Measurements from ENCODE around the gene PARD6G.

PARD6G gene

DNA sequence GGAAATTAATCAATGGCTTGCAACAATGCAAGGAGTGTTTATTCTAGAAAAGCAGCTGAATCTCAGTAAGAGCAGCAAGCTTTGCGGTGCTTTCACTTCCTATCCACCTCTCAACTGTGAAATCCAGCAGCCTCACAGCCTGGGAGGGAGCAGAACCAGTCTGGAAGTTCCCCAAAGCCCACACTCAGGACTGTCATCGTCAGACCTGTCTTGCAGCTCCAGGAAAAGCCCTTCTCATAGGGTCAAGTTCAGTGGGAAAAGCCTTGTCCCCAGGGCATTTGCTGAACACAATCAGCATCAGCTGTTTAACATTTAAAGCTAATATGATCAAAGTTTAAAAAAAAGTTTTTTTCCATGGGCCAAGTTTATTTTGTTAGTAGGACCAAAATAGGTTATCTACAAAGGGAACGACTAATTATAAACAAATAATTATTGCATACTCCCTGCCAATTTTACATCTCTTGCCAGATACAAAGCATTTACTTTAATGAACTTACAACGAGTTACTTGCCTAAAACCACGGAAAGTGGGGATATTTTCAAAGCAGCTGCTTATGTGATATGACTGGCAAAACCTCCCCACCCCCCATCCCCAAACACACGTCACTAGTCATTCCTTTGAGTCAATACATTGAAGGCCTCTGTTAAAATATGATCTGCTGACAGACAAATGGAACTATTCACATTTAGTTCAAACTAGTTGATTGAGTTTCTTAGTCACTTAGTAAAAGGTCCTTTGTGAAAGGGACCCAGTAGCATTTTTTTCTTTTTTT, 36.8 kb downstream of the PARD6G start:
- no peak for DNase-seq (ENCODE audit: low read depth in 2 of 2)

DNA sequence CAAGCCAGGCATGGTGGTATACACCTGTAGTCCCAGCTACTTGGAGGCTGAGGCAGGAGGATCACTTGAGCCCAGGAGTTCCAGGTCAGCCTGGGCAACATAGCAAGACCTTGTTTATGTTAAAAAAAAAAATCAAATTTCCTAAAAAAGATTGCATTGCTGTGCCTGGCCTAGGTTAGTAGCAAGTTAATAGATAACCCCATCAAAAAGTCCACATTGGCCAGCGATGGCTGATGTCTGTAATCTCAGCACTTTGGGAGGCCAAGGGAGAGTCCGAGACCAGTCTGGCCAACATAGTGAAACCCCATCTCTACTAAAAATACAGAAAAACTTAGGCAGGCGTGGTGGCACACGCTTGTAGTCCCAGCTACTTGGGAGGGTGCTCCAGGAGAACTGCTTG, 38.7 kb downstream of the PARD6G start:
- DNase-seq (ENCODE audit: low read depth in 2 of 2), result no peak

DNA sequence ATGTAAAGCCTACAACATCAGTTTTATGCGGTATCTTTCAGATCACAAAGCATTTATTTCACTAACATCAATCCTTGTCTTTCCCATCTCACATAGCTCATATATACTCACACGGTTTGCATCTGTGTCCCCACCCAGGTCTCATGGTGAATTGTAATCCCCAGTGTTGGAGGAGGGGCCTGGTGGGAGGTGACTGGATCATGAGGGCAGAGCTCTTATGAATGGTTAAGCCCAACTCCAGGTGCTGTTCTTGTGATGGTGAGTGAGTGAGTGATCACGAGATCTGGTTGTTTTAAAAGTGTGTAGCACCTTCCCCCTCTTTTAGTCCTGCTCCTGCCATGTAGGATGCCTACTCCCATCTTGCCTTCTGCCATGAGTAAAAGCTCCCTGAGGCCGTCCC, 42.0 kb downstream of the PARD6G start:
- DNase-seq (ENCODE audit: low read depth in 2 of 2), result no peak

DNA sequence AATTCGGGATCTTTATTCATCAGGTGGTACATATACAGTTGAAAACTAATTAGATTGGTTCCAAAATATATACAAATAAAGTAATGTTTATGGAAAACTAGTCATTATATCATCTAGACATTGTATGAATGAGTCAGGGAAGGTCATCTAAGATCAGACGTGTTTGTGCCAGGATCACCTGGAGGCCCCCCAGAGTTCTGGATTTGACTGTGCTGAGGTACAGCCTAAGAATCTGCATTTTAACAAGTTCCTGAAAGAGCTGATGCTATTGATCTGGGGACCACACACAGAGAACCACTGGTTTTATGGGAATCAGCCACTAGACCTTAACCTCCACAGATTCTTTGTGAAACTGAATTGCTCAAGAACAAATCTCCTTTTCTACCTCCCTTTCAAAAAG, 43.2 kb downstream of the PARD6G start:
- DNase-seq (ENCODE audit: low read depth in 2 of 2), result peak in 1 of 2 donors; percentile 10

DNA sequence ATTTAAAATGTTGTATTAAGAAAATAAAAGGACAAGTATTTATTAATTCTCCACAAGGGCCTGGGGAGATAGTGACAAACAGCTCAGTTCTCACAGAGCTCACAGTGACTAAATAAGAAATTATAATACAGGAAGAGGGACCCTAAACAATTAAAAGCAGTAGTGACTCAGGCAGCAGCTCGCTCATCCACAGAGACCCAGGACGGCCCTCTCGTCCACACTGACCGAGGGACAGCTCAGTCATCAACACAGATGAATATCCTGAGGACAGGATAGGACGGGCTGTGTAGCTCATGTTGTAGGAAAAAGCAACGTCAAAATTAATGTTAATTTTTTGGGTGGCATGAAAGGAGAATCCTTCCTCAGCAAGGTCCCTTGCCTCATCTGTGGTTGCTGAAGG, 44.1 kb downstream of the PARD6G start:
- DNase-seq (ENCODE audit: low read depth in 2 of 2), result no peak

DNA sequence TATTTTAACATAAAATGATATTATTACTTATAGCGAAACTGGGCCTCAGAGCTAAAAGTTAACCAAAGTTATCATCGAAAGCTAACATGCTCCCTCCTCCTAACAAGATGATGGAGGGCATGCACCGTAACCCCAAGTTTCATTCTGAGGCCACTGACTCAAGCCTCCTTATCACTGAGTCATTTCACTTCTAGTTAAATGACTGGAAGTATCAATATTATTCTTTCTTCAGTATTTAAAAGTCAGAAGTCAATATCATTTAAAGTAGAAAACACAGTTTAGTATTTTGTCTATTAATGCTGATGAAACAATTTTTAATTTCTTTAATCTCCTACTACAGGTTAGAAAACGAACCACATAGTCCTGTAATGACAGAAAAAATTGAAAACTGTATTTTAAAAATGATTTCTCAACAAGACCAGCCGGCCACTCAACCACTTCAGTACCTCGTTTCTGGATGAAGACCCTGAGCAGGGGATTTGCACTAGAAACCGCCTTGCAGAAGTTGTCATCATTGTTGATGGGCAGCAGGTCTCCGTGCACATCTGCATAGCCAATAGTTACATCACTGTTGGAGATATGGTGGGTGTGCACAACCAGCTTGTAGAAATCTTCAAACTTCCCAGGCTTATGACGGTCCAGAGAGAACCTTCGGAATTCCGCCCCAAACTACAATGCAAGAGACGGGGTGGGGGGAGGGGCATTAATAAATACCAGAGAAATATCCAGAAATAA, 44.9 kb downstream of the PARD6G start:
- peak in 1 of 2 donors; percentile 34 for DNase-seq (ENCODE audit: low read depth in 2 of 2)

DNA sequence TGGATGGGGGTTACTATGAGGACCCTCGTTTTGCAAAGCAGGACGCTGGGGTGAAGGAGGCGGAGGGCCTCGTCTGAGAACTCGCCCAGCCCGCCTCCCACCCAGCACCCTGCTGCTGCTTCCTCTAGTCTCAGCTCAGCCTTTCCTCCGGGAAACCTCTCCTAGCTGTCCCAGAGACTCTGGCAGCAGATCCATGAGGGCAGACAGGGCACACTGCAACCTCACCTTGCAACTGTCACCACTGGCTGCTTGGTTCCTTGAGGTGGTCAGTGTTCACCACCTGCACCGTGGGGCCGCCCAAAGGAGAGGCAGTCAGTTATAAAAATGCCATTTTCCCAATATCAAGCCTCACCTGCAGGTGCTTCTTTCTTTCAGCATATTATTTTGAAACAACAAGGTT, 45.6 kb downstream of the PARD6G start:
- no peak for DNase-seq (ENCODE audit: low read depth in 2 of 2)

DNA sequence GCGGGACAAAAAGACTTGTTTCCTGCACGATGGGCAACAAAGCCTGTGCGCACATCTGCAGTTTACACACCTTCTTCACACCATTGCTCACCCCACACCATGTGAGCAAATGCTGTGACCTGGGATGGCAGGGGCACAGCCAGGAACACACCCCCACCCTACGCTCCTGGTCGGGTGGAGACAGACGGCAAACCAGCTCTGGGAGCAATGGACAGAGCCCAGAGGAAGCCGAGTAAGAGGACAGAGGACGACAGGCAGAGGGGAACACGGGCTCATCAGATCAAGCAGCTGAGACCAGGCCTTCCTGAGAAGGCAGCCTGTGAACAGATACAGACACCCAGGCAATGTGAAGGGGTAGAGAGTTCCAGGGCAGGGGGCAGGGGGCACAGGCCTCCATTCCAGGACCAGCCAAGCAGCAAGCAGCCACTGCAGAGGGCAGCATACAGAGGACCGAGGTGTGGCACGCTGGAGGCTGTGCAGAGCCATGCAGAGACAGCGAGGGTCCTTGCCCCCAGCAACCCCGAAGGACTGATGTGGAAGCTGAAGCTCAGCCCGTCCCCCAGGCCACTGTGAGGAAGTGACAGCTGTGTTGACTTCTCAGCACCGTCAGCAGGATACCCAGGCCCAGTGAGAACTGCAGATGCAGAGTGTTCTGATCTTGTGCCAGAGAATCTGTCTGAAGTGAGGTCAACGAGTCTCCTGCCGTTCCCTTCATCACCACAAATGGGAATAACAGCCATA, 46.2 kb downstream of the PARD6G start:
- no peak for DNase-seq (ENCODE audit: low read depth in 2 of 2)

DNA sequence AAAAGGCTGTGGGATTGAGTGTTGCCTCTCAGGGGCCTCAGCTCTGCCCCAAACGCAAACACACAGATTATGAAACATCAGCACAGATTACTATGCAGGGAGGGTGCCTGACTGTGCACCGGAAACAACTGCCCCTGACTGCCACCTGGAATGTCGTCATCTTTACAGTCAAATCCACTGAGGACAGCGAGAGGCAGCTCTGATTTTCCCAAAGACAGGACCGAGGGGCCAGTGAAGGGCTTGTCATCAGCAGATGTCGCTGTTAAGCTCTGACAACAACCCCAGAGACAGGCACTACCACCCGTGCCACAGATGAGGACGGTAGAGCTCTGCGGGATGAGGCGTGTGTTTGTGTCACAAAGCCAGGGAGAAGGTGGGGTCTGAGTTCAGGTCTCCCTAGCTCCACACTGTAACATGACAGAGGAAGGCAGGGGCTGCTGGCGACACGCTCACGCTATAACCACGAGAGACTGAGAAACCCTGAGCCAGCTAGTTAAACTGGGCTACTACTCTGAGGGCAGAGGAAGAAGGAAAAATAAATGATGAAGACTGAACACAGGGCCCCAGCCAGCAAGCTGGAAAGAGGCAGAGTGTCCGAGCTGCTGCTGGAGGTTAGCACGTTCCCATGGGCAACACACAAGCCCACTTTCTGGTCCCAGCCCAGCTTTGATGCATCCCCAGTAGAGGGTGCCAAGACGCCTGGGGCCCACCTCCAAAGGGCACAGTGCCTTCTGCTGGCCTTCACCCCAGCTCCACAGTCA, 47.0 kb downstream of the PARD6G start:
- no peak for DNase-seq (ENCODE audit: low read depth in 2 of 2)

DNA sequence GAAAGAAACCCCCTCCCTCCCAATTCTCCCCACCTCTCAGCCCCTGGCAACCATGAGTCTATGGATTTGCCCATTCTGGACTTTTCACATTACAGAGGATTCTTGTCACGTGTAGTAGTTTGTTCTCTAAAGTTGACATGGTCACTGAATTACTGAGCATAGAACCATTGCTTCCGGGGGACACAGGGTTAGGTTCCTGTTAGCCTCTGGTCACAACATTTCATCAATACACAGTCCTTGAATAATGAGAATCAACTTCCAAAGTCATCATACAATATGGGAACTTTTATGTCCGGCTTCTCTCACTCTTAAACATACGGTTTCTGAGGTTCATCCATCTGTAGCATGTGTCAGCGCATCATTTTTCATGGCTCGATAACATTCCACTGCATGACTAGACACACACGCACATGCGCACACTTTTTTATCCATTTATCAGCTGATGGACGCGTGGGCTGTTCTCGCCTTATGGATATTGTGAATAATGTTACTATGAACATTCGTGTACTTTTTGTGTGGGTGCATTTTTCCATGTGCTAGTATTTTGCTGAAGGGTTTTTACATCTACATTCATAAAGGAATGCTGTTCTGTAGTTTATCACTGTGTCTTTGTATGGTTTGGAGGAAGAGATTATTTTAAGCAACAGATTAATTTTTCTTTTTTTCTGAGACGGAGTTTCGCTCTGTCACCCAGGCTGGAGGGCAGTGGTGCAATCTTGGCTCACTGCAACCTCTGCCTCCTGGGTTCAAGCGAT, 48.1 kb downstream of the PARD6G start:
- DNase-seq (ENCODE audit: low read depth in 2 of 2), result no peak

DNA sequence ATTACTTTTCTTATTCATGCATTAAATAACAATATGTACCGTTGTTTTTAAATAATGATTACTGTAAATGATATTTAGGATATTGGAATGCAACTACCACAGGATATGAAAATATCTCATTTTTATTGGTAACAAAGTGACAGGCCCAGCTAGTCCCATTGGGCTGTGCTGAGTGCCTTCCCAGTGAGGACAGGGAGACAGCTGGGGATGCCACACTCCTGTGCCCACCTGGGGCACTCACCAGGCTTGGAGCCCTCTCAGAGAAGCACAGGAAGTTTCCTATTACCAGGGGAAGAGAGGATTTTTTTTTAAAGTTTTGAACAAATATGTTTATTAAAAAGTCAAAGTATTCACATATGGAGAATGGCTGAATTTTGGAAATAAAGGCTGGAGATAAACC, 48.9 kb downstream of the PARD6G start:
- no peak for DNase-seq (ENCODE audit: low read depth in 2 of 2)

DNA sequence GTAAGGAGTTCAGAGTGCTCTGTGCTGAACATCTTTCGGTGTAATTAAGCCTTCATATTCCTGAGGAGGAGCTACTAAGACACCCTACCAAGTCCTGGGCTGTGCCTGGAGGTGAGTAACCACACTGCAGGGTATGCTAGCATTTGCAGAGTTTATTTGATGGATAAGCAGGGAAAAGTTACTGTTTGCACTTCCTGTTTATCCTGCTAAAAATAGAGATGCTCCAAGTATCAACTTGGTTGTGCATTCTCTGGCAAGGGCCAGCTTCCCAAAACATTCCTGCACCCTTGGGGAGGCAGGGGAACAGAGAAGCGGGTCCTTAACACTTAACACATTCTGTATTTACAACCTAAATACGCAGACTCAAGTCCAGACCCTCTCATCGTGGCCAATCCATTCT, 49.8 kb downstream of the PARD6G start:
- DNase-seq (ENCODE audit: low read depth in 2 of 2), result no peak

DNA sequence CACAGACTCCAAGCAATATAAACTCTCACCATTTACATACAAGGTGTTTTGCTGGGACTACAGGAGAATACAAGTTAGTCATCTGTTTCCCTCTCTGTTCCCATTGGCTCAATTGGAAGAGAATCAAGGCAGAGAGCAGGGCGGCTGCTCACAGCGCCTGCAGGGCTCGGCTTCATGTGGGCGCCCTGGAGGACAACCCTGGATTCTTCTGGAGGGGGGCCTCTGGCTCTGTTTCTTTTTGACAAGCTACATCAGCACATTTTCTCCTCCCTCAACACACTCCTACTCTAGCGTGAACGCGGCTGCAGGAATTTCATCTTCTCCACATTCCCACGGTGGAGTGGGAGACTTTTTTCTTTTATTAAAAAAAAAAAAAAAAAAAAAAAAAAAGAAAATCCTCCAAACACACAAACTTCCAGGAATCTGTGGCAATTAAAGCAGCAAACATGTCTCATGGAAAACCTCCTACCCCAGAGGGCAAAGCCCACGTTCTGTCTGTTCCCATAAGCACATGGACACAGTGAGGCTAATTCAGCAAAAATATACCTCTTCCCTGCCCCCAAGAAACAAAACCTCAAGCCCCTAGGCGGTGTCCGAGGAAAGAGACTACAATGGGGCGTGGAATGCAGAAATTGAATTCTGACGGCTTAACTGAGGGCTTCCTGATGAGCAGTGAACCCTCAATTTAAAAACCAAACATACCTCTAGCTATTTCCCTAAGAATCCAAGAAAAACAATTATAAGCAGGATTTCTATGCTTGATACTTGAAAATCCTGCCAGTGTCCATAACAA, 50.6 kb downstream of the PARD6G start:
- no peak for DNase-seq (ENCODE audit: low read depth in 2 of 2)

DNA sequence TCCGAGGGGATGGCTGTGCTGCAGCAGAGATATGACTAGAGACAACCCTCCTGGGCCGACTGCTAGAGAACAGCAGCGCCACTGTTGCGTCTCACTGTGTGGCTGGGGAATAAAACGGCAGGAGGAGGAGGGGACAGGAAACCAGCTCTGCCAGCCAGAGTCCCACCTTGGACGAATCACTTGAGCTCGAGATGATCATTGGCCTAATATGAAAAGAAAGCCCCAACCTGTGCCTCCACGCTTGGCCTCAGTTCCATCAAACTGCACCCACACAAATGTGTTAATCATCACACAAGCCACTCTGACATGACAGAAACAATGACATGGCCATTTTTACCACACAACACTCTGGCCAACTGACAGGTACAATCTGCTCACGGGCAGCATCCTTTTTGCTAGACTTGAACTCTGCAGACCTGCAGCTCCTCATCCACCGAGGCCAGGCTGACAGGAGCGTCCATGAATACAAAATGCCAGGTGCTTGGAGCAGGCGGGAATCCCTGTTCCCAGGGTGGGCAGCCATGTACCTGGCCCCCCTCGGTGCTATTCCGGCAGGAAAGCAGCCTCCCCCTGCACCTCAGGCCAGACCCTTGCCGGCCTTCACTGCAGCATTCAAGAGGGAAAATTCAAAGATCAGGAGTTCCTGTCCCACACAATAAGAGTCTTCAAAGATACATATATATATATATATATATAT, 52.3 kb downstream of the PARD6G start:
- no peak for DNase-seq (ENCODE audit: low read depth in 2 of 2)

DNA sequence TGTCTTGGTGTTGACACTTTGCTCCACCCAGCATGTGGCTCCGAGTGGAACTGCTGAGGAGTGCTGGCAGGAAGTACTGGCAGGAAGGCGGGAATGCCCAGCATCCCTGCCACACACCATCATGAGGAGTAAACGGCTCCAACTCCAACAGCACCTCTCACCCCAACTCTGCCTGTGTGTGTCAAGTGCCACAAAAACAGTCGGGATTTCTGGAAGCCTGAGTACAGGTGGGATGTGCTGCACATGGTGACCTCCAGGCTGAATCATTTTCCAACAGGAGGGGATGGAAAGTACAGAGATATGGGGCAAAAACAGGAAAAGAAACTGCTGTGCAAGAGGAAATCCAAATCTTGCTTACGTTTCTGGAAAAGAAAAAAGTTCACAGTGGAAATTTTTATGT, 53.6 kb downstream of the PARD6G start:
- DNase-seq (ENCODE audit: low read depth in 2 of 2), result no peak

DNA sequence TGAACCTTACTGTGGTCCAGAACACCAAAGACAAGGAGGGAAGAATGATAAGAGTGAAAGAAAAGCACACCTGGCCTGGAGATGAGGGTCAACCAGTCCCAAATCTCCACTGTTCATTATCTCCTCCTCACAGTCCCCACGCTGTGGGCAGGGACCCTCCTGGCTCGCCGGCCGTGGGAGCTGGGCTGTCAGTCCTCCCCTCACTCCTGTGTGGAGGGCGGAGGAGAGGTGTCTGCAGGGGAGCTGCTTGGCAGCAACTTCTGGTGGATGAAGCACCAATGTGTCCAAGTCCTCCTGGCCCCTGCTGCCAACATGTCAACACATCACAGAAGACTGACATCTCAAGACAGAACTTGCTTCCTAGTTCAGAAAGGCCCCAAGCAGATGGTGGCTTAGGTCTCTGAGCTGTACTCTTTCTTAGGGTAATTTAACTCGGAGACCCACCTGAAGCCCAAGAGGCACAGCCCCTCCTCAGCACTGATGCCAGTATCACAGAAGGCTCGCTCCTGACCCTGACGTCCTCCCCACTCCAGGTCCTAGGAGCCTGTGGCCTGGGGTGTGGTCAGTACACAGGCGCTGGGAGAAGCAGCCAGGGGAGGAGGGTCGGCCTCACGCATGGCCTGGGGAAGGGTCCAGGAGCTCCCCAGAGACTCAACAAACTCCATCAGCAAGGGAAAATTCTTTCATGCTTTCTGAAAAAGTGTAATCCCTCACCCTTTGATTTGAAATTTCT, 54.5 kb downstream of the PARD6G start:
- DNase-seq (ENCODE audit: low read depth in 2 of 2), result no peak

DNA sequence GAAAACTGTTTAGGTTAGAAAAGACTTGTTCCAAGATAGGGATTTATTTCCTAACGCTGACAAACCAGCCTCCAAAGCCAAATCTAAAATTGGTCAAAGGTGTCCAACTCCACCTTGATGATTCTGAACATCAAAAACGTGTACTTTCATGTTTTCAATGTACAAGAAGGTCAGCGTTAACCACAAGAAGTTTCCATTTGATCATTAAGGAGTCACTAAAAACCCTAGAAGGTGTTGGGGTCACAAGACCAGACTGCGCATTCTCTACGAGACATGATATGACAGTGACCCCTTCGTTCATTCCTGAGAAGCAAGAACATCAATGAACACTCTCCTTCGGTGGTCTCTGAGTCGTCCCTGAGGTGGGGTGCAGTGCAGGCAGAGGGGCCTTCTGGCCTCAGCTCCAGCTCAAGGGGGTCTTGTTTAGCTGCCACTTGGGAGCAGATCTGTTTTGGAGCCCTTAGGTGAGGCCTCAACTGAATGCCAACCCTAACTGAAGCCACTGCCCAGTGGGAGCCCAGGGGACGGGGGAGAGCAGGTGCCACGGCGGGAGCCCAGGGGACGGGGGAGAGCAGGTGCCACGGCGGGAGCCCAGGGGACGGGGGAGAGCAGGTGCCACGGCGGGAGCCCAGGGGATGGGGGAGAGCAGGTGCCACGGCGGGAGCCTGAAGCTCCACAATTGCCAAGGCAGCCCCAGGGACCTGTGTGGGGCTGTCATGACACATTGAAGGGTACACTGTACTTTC, 55.2 kb downstream of the PARD6G start:
- no peak for DNase-seq (ENCODE audit: low read depth in 2 of 2)

DNA sequence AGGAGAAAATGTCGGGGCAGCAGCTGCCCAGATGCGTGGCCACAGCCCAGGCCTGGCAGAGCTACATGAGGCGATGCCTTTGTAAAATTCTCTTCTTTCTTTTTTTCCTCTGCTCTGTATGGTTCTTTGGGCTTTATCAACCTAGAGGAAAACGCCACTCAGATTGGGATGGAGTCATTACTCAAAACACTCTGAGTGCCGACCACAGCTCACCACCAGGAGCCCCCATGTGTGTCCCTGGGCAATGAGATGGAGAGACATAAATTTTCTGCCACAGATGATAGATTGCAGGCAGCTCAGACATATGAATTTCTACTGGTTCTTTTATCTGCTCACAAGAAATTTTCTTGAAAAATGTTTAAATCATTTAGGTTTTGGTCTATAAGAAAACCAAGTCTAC, 56.0 kb downstream of the PARD6G start:
- no peak for DNase-seq (ENCODE audit: low read depth in 2 of 2)
